Parathyroid adenoma (tissue), 2 donors: Measurements from ENCODE around the gene SGSM2.

ENCODE experiments used
- H2AFZ ChIP-seq: fragments of 300-600 bp; sonication (generic); one replicate; pipeline ENCODE4 v1.7.0; 2017; ENCODE audit warnings: antibody characterized with exemption, mild to moderate bottlenecking
- H3K27ac ChIP-seq: fragments of 300-600 bp; sonication (generic); one replicate; pipeline ENCODE4 v1.7.0; 2017
- H3K27me3 ChIP-seq: fragments of 300-600 bp; sonication (generic); one replicate; pipeline ENCODE4 v1.7.0; 2017; ENCODE audit warnings: low read length; ENCODE audit not compliant: control insufficient read depth, insufficient read depth
- H3K36me3 ChIP-seq: fragments of 300-600 bp; sonication (generic); one replicate; pipeline ENCODE4 v1.7.0; 2017; ENCODE audit warnings: low read length; ENCODE audit not compliant: control insufficient read depth, insufficient read depth
- H3K4me1 ChIP-seq: fragments of 300-600 bp; sonication (generic); one replicate; pipeline ENCODE4 v1.7.0; 2017; ENCODE audit warnings: control low read depth
- H3K4me2 ChIP-seq: fragments of 300-600 bp; sonication (generic); one replicate; pipeline ENCODE4 v1.7.0; 2017; ENCODE audit warnings: low read length
- H3K4me3 ChIP-seq: fragments of 300-600 bp; sonication (generic); one replicate; pipeline ENCODE4 v1.7.0; 2017; ENCODE audit warnings: low read depth, low read length
- H3K79me2 ChIP-seq: fragments of 300-600 bp; sonication (generic); one replicate; pipeline ENCODE4 v1.7.0; 2017; ENCODE audit warnings: control low read depth
- H3K9ac ChIP-seq: fragments of 300-600 bp; sonication (generic); one replicate; pipeline ENCODE4 v1.7.0; 2017; ENCODE audit warnings: mild to moderate bottlenecking
- H3K9me3 ChIP-seq: fragments of 300-600 bp; sonication (generic); one replicate; pipeline ENCODE4 v1.7.0; 2017; ENCODE audit warnings: low read length; ENCODE audit not compliant: control insufficient read depth
- CTCF ChIP-seq: fragments of 300-600 bp; sonication (generic); IDR thresholded peaks from one replicate; pipeline ENCODE4 v1.7.0; 2017; ENCODE audit warnings: antibody characterized with exemption, mild to moderate bottlenecking
- donor health status: primary hyperparathyroidism.

Gene SGSM2

DNA sequence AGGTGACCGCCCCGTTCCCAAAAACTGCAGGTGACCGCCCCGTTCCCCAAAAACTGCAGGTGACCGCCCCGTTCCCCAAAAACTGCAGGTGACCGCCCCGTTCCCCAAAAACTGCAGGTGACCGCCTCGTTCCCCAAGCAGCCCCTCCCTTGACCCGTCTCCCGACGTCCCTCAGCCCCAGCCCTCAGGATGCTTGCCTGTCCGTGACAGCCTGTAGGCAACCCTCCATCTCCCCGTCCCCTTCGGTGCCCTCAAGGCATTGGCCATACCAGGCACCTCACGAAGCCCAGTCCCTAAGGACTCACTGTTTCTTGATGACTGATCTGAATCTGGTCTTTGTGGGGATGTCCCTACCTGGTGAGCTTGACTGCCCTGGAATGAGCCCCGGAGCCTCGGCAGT is 25.1 kb downstream of the SGSM2 start:
- H3K4me2 ChIP-seq: no peak overlapping the region
- H3K36me3 ChIP-seq: no peaks in the 10 kb centered on the region
- H3K4me1 ChIP-seq: no peaks in the 10 kb centered on the region
- H3K79me2 ChIP-seq: peaks cover 9% of the 10 kb centered on the region
- H3K4me3 ChIP-seq: no peak overlapping the region
- no peak overlapping the region for H2AFZ ChIP-seq
- H3K9me3 ChIP-seq: no peaks in the 10 kb centered on the region
- no peaks in the 10 kb centered on the region for H3K27me3 ChIP-seq
- no peak for TF ChIP-seq CTCF
- H3K9ac ChIP-seq: no peak overlapping the region
- H3K27ac ChIP-seq: no peak overlapping the region

GRCh38 chr17:2362881-2363280 is 25.6 kb downstream of the SGSM2 start:
- H3K4me1 ChIP-seq: no peaks in the 10 kb centered on the region
- no peak overlapping the region for H3K27ac ChIP-seq
- peaks cover 5% of the 10 kb centered on the region for H3K79me2 ChIP-seq
- H3K9me3 ChIP-seq: no peaks in the 10 kb centered on the region
- H3K4me3 ChIP-seq: no peak overlapping the region
- no peaks in the 10 kb centered on the region for H3K27me3 ChIP-seq
- TF ChIP-seq CTCF: no peak
- H3K36me3 ChIP-seq: no peaks in the 10 kb centered on the region
- no peak overlapping the region for H3K4me2 ChIP-seq
- H2AFZ ChIP-seq: no peak overlapping the region
- no peak overlapping the region for H3K9ac ChIP-seq

GRCh38 chr17:2363318-2363717 is 26.0 kb downstream of the SGSM2 start:
- Histone ChIP-seq H3K9me3 (no peaks in the 10 kb centered on the region), H3K4me2 (no peak overlapping the region), H3K9ac (no peak overlapping the region), H2AFZ (no peak overlapping the region), H3K27ac (no peak overlapping the region), H3K4me3 (no peak overlapping the region), H3K79me2 (peaks cover under 1% of the 10 kb centered on the region), H3K36me3 (no peaks in the 10 kb centered on the region), H3K27me3 (no peaks in the 10 kb centered on the region), H3K4me1 (no peaks in the 10 kb centered on the region)
- no peak for TF ChIP-seq CTCF

DNA sequence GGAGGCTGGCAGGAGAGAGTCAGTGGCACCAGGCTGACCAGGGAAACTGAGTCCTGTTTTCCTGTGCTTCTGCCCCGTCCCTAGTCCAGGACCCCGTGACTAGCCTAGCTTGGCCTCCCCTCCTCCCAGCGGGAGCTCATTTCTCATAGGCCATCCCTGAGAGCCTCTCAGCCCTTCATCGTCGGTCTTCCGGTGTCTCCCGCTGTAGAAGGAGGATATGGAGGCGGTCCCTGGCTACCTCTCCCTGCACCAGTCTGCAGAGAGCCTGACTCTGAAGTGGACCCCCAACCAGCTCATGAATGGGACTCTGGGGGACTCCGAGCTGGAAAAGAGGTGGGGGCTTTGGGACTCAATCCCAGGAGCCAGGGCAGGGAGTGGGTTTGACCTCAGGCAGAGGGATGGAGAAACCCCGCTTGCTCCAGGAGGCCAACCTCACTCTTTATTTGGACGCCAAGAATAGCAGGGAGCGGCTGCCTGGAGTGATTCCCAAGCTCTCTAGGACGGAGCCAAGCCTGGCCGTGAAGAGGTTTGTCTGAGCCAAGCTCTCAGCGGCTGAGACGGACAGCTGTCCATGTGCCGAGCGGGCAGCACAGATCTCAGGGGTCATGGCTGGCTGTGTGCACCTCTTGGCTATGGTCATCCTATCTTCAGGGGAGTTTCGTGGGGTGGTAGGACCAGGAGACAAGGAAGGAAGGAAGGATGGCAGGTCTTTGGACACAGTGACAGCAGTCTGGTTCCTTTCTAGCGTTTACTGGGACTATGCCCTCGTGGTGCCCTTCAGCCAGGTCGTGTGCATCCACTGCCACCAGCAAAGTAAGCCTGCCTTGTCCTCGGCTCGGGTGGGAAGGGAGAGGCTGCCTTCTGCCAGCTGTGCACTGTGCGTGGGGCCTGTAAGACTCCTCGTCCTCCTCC is 26.8 kb downstream of the SGSM2 start:
- Histone ChIP-seq H3K9me3 (no peaks in the 10 kb centered on the region), H2AFZ (no peak overlapping the region), H3K4me1 (no peaks in the 10 kb centered on the region), H3K79me2 (no peaks in the 10 kb centered on the region), H3K27me3 (no peaks in the 10 kb centered on the region), H3K27ac (no peak overlapping the region), H3K4me2 (no peak overlapping the region), H3K4me3 (no peak overlapping the region), H3K36me3 (no peaks in the 10 kb centered on the region), H3K9ac (no peak overlapping the region)
- no peak for TF ChIP-seq CTCF

GRCh38 chr17:2364763-2365116 is 27.4 kb downstream of the SGSM2 start:
- Histone ChIP-seq H3K27me3 (no peaks in the 10 kb centered on the region), H3K9me3 (no peaks in the 10 kb centered on the region), H3K79me2 (no peaks in the 10 kb centered on the region), H3K4me1 (no peaks in the 10 kb centered on the region), H3K4me3 (no peak overlapping the region), H3K36me3 (no peaks in the 10 kb centered on the region), H3K27ac (no peak overlapping the region), H3K9ac (no peak overlapping the region), H3K4me2 (no peak overlapping the region), H2AFZ (no peak overlapping the region)
- TF ChIP-seq CTCF: no peak
